Right kidney (tissue), 1 donor: ENCODE results near the gene TMEM236.

ENCODE experiments used
- DNase-seq: peaks from one replicate; pipeline ENCODE4 v3.0.0-alpha.2; 2016

TMEM236 gene

GRCh38 chr10:17820943-17821342 is 68.9 kb downstream of the TMEM236 start:
- no peak for DNase-seq

GRCh38 chr10:17821893-17822292 is 69.9 kb downstream of the TMEM236 start:
- no peak for DNase-seq

- no peak for DNase-seq
These were observed 79.3 kb downstream of the TMEM236 start for GRCh38 chr10:17831341-17831740.

GRCh38 chr10:17831896-17832295 is 79.9 kb downstream of the TMEM236 start:
- no peak for DNase-seq

GRCh38 chr10:17833656-17834055 is 81.7 kb downstream of the TMEM236 start:
- DNase-seq = no peak

GRCh38 chr10:17835688-17836087 is 83.7 kb downstream of the TMEM236 start:
- DNase-seq = no peak

GRCh38 chr10:17836942-17837341 is 84.9 kb downstream of the TMEM236 start:
- peak; percentile 17 for DNase-seq

- DNase-seq = no peak
These were observed 86.2 kb downstream of the TMEM236 start for GRCh38 chr10:17838080-17838648.

GRCh38 chr10:17841050-17841449 is 89.0 kb downstream of the TMEM236 start:
- DNase-seq = no peak

- no peak for DNase-seq
These were observed 90.6 kb downstream of the TMEM236 start for GRCh38 chr10:17842641-17843040.

GRCh38 chr10:17847585-17848296 is 95.7 kb downstream of the TMEM236 start:
- peak; percentile 22 for DNase-seq

GRCh38 chr10:17848646-17849045 is 96.6 kb downstream of the TMEM236 start:
- DNase-seq = no peak
